Measurements from ENCODE around the gene GRHL1.

The GRHL1 gene

DNA sequence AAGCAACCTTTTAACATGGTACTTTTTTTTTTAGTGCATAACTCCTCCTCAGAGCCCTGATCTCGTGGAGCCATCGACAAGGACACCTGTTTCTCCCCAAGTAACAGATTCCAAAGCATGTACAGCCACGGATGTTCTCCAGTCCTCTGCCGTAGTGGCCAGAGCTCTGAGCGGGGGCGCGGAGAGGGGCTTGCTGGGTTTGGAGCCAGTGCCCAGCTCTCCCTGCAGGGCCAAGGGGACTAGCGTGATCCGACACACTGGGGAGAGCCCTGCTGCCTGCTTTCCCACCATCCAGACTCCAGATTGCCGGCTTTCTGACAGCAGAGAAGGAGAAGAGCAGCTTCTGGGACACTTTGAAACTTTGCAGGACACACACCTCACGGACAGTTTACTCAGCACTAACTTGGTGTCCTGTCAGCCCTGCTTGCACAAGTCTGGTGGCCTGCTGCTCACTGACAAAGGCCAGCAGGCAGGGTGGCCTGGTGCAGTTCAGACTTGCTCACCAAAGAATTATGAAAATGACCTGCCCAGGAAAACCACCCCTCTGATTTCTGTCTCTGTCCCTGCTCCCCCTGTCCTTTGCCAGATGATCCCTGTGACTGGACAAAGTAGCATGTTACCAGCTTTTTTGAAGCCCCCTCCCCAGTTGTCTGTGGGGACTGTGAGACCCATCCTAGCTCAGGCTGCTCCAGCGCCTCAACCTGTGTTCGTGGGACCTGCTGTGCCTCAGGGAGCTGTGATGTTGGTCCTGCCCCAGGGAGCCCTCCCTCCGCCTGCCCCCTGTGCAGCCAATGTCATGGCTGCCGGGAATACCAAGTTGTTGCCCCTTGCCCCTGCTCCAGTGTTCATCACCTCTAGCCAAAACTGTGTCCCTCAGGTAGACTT is 96.4 kb downstream of the GRHL1 start:
- DNase-seq, result no peak

GRCh38 chr2:10048501-10049171 is 97.1 kb downstream of the GRHL1 start:
- DNase-seq, result no peak

Data from activated naive CD4-positive, alpha-beta T cell (primary cell).